Astrocyte (in vitro differentiated cells and primary cell): ENCODE measurements around the gene CD53. TPM values are rescaled to one million over a fixed set of nuclear protein-coding genes. Genes with fewer than 3 reads are reported as not detected.
"Not testable (repeated sequence)": the region's sequence is repeated elsewhere in the genome, so short reads cannot be mapped to it uniquely, and the experiment has no call there.

ENCODE experiments used
- DNase-seq: peaks from one replicate; pipeline ENCODE4 v3.0.0-alpha.2; 2010; ENCODE audit warnings: low read depth
- FAIRE-seq: peaks from 2 replicates; lab custom pipeline; 2011; peaks lifted over from hg19 to GRCh38; lab: Jason Lieb, UNC
- H2AFZ ChIP-seq: 2 replicates; pipeline ENCODE4 v1.6.0; 2012; ENCODE audit warnings: low read depth, low read length, inconsistent platforms
- H3K27ac ChIP-seq: 2 replicates; pipeline ENCODE4 v1.5.1; 2011; ENCODE audit warnings: low read depth, low read length, inconsistent platforms
- H3K27me3 ChIP-seq: 2 replicates; pipeline ENCODE4 v1.6.0; 2011; ENCODE audit warnings: low read length, inconsistent platforms; ENCODE audit not compliant: insufficient read depth
- H3K36me3 ChIP-seq: 2 replicates; pipeline ENCODE4 v1.5.1; 2011; ENCODE audit warnings: low read length, inconsistent platforms; ENCODE audit not compliant: insufficient read depth
- H3K4me1 ChIP-seq: 2 replicates; pipeline ENCODE4 v1.5.1; 2011; ENCODE audit warnings: low read length, inconsistent platforms; ENCODE audit not compliant: insufficient read depth
- H3K4me2 ChIP-seq: 2 replicates; pipeline ENCODE4 v1.6.0; 2012; ENCODE audit warnings: low read length, inconsistent platforms
- H3K4me3 ChIP-seq: 2 replicates; pipeline ENCODE4 v1.5.1; 2011; ENCODE audit warnings: low read depth, mild to moderate bottlenecking, low read length, inconsistent platforms; ENCODE audit not compliant: insufficient read depth
- H3K79me2 ChIP-seq: 2 replicates; pipeline ENCODE4 v1.6.0; 2012; ENCODE audit warnings: mild to moderate bottlenecking, low read length, inconsistent platforms; ENCODE audit not compliant: insufficient read depth
- H3K9ac ChIP-seq: 2 replicates; pipeline ENCODE4 v1.6.0; 2012; ENCODE audit warnings: mild to moderate bottlenecking, low read length, inconsistent platforms
- H3K9me3 ChIP-seq: 2 replicates; pipeline ENCODE4 v1.5.1; 2012; ENCODE audit warnings: low read depth, mild to moderate bottlenecking, low read length, inconsistent platforms; ENCODE audit not compliant: insufficient read depth
- H4K20me1 ChIP-seq: 2 replicates; pipeline ENCODE4 v1.6.0; 2012; ENCODE audit warnings: low read length, inconsistent platforms; ENCODE audit not compliant: insufficient read depth
- H3K27ac Mint-ChIP-seq: one replicate; pipeline ENCODE4 v1.8.0; 2021; ENCODE audit warnings: mild to moderate bottlenecking, mixed read lengths; ENCODE audit not compliant: unreplicated experiment
- H3K27me3 Mint-ChIP-seq: one replicate; pipeline ENCODE4 v1.8.0; 2021; ENCODE audit warnings: low read depth, mixed read lengths; ENCODE audit not compliant: unreplicated experiment
- H3K36me3 Mint-ChIP-seq: one replicate; pipeline ENCODE4 v1.8.0; 2021; ENCODE audit warnings: low read depth, mixed read lengths; ENCODE audit not compliant: unreplicated experiment
- H3K4me1 Mint-ChIP-seq: one replicate; pipeline ENCODE4 v1.8.0; 2021; ENCODE audit warnings: low read depth, mixed read lengths; ENCODE audit not compliant: unreplicated experiment
- H3K4me3 Mint-ChIP-seq: one replicate; pipeline ENCODE4 v1.8.0; 2021; ENCODE audit warnings: mild to moderate bottlenecking, moderate library complexity, mixed read lengths; ENCODE audit not compliant: unreplicated experiment
- H3K9me3 Mint-ChIP-seq: one replicate; pipeline ENCODE4 v1.8.0; 2021; ENCODE audit warnings: mild to moderate bottlenecking, mixed read lengths; ENCODE audit not compliant: unreplicated experiment
- EZH2 ChIP-seq: IDR thresholded peaks from 2 replicates; pipeline ENCODE4 v1.6.1; 2012; ENCODE audit warnings: mild to moderate bottlenecking, low read length, inconsistent platforms; ENCODE audit not compliant: insufficient read depth
- total RNA-seq: library from RNA; stranded (reverse); gene quantifications from 2 replicates; pipeline ENCODE4 v1.2.1, GENCODE V29; 2021
- TF ChIP-seq, protein P1 (sequence below): IDR thresholded peaks from 2 replicates; pipeline ENCODE4 v1.5.1; 2011; ENCODE audit warnings: low read depth, mild to moderate bottlenecking, inconsistent platforms, low read length, moderate library complexity; ENCODE audit not compliant: insufficient read depth

The CD53 gene
- total RNA-seq, 1 donor from 2014 or later, result not detected

DNA sequence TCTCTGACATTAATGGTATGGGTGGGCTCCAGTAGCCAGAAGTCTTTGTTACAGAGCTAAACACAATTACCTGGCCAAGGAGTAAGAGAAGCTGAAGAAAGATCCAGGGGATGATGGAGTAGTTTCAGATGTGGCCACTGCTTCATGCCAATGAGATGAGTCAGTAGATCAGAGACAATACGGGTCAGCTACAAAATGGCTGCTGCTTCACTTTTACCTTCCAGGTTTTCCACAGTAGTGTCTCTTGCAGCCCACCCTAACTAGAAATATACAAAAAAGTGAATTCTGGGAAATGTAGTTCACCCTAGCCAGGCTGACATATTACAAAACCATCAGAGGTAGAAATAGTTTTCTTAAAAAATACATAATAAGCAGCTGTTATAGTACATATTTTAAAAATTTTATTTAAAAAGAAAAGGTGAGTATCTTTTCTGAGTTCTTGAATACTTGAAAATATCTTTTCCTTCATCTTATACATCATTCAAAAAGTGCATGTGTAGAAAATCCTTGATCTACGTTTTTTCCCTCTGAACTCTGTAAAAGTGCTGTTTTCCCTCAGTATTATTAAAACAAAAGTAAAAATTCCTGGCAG is 54.6 kb downstream of the CD53 start:
- Mint-ChIP-seq H3K9me3 (peaks cover 6% of the 10 kb centered on the region), H3K4me1 (no peaks in the 10 kb centered on the region), H3K4me3 (no peak overlapping the region), H3K36me3 (no peaks in the 10 kb centered on the region), H3K27me3 (no peaks in the 10 kb centered on the region), H3K27ac (no peak overlapping the region)
- DNase-seq, result no peak
- no peak overlapping the region for H2AFZ ChIP-seq
- H3K27ac ChIP-seq, result no peak overlapping the region
- no peak for FAIRE-seq
- no peaks in the 10 kb centered on the region for H4K20me1 ChIP-seq
- TF ChIP-seq EZH2, result no peak
- TF ChIP-seq, protein P1, sequence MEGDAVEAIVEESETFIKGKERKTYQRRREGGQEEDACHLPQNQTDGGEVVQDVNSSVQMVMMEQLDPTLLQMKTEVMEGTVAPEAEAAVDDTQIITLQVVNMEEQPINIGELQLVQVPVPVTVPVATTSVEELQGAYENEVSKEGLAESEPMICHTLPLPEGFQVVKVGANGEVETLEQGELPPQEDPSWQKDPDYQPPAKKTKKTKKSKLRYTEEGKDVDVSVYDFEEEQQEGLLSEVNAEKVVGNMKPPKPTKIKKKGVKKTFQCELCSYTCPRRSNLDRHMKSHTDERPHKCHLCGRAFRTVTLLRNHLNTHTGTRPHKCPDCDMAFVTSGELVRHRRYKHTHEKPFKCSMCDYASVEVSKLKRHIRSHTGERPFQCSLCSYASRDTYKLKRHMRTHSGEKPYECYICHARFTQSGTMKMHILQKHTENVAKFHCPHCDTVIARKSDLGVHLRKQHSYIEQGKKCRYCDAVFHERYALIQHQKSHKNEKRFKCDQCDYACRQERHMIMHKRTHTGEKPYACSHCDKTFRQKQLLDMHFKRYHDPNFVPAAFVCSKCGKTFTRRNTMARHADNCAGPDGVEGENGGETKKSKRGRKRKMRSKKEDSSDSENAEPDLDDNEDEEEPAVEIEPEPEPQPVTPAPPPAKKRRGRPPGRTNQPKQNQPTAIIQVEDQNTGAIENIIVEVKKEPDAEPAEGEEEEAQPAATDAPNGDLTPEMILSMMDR, result no peak
- H3K4me2 ChIP-seq, result no peak overlapping the region
- no peaks in the 10 kb centered on the region for H3K36me3 ChIP-seq
- H3K9ac ChIP-seq, result no peak overlapping the region
- H3K4me3 ChIP-seq, result no peak overlapping the region
- H3K9me3 ChIP-seq, result no peaks in the 10 kb centered on the region
- H3K27me3 ChIP-seq, result no peaks in the 10 kb centered on the region
- H3K4me1 ChIP-seq, result no peaks in the 10 kb centered on the region
- no peaks in the 10 kb centered on the region for H3K79me2 ChIP-seq

DNA sequence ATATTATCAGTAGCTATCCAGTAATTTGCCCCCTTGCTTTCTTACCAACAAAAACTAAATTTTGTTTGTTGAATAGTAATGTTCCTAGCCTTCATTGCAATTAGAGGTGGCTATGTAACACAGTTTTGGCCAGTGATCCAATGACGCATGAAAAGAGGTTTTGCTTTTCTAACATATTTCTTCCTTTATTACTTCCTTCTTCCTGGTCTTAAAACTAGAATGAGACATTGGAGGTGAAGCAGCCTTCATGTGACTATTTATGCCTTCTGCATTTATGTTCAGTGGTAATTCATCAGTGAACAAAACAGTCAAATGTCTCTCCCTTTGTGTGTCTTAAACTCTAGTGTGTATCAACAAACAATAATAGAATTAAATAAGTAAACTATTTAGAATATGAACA is 55.2 kb downstream of the CD53 start:
- Histone ChIP-seq H3K27ac (no peak overlapping the region), H2AFZ (no peak overlapping the region), H3K4me2 (no peak overlapping the region), H3K9ac (no peak overlapping the region), H3K79me2 (no peaks in the 10 kb centered on the region), H4K20me1 (no peaks in the 10 kb centered on the region), H3K36me3 (no peaks in the 10 kb centered on the region), H3K4me3 (no peak overlapping the region), H3K4me1 (no peaks in the 10 kb centered on the region), H3K27me3 (no peaks in the 10 kb centered on the region), H3K9me3 (no peaks in the 10 kb centered on the region)
- DNase-seq (no peak), FAIRE-seq (no peak)
- no peak overlapping the region for H3K4me3 Mint-ChIP-seq
- TF ChIP-seq, protein P1, result no peak
- no peak for TF ChIP-seq EZH2
- H3K36me3 Mint-ChIP-seq, result no peaks in the 10 kb centered on the region
- no peaks in the 10 kb centered on the region for H3K27me3 Mint-ChIP-seq
- H3K27ac Mint-ChIP-seq, result no peak overlapping the region
- H3K9me3 Mint-ChIP-seq, result peaks cover 3% of the 10 kb centered on the region
- no peaks in the 10 kb centered on the region for H3K4me1 Mint-ChIP-seq

DNA sequence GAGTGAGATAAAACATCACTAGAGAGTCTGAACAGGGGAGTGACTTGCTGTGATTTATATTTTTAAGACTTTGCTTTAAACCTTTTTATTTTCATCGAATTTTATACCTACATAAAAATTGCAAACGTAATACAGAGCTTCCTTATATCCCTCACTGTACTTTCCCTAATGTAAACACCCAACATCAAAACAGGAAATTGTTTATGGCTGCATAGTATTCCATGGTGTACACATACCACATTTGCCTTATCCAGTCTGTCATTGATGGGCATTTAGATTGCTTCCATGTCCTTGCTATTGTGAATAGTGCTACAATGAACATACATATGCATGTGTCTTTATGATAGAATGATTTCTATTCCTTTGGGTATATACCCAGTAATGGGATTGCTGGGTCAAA is 56.0 kb downstream of the CD53 start:
- H3K36me3 Mint-ChIP-seq, result peaks cover 2% of the 10 kb centered on the region
- no peaks in the 10 kb centered on the region for H3K27me3 Mint-ChIP-seq
- H3K27ac Mint-ChIP-seq, result no peak overlapping the region
- no peak overlapping the region for H3K4me3 Mint-ChIP-seq
- H3K9me3 Mint-ChIP-seq, result peaks cover 3% of the 10 kb centered on the region
- H3K9ac ChIP-seq, result no peak overlapping the region
- H3K9me3 ChIP-seq, result no peaks in the 10 kb centered on the region
- FAIRE-seq (no peak), DNase-seq (no peak)
- H3K27me3 ChIP-seq, result no peaks in the 10 kb centered on the region
- H3K4me1 Mint-ChIP-seq, result no peaks in the 10 kb centered on the region
- H3K27ac ChIP-seq, result no peak overlapping the region
- H3K4me3 ChIP-seq, result no peak overlapping the region
- TF ChIP-seq EZH2, result no peak
- TF ChIP-seq, protein P1, result no peak
- no peak overlapping the region for H2AFZ ChIP-seq
- H3K36me3 ChIP-seq, result no peaks in the 10 kb centered on the region
- H3K4me1 ChIP-seq, result no peaks in the 10 kb centered on the region
- H3K4me2 ChIP-seq, result no peak overlapping the region
- H4K20me1 ChIP-seq, result no peaks in the 10 kb centered on the region
- no peaks in the 10 kb centered on the region for H3K79me2 ChIP-seq

DNA sequence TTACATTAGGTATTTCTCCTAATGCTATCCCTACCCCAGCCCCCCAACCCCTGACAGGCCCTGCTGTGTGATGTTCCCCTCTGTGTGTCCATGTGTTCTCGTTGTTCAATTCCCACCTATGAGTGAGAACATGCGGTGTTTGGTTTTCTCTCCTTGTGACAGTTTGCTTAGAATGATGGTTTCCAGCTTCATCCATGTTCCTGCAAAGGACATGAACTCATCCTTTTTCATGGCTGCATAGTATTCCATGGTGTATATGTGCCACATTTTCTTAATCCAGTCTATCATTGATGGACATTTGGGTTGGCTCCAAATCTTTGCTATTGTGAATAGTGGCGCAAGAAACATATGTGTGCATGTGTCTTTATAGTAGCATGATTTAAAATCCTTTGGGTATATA is 58.1 kb downstream of the CD53 start:
- not testable (repeated sequence) for H3K27me3 Mint-ChIP-seq, H3K27me3 ChIP-seq, H3K4me1 Mint-ChIP-seq, H3K4me1 ChIP-seq, H3K4me2 ChIP-seq, H3K79me2 ChIP-seq, H3K9ac ChIP-seq, H3K9me3 Mint-ChIP-seq, H3K4me3 Mint-ChIP-seq, H3K4me3 ChIP-seq, H3K9me3 ChIP-seq, FAIRE-seq, DNase-seq, H3K27ac ChIP-seq, H3K27ac Mint-ChIP-seq, H3K36me3 ChIP-seq, H3K36me3 Mint-ChIP-seq, H2AFZ ChIP-seq, H4K20me1 ChIP-seq
